ENCODE data around the gene DARS1. TPM values are rescaled to one million over a fixed set of nuclear protein-coding genes. Genes with fewer than 3 reads are reported as not detected.
A peak's percentile ranks its signal among the peaks of the same experiment; 100 is the strongest.

The DARS1 gene
- total RNA-seq, 1 donor from 2014 or later: 86.0 TPM

DNA sequence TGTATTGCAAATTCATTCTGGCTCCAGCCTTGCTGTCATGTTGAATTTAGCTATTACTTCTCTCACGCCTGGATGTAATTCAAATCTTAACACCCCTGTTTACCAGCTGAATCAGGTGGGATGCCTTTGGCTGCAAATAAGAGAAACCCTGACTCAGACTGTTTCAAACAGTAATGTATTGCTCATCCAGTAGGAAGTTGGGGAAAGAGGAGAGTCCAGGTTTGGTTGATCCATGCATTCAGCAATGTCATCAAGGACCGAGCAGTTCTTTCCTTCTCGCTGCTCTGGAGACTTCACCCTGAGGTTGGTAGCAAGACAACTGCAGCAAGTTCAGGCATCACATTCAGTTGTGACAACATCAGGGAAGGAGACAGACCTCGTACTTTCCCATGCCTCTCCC, 6.4 kb upstream of the DARS1 start:
- no peak overlapping the region for H3K4me3 ChIP-seq (ENCODE audit: low read depth, low read length)
- no peak for DNase-seq (ENCODE audit: low read depth)
- TF ChIP-seq, protein P1, sequence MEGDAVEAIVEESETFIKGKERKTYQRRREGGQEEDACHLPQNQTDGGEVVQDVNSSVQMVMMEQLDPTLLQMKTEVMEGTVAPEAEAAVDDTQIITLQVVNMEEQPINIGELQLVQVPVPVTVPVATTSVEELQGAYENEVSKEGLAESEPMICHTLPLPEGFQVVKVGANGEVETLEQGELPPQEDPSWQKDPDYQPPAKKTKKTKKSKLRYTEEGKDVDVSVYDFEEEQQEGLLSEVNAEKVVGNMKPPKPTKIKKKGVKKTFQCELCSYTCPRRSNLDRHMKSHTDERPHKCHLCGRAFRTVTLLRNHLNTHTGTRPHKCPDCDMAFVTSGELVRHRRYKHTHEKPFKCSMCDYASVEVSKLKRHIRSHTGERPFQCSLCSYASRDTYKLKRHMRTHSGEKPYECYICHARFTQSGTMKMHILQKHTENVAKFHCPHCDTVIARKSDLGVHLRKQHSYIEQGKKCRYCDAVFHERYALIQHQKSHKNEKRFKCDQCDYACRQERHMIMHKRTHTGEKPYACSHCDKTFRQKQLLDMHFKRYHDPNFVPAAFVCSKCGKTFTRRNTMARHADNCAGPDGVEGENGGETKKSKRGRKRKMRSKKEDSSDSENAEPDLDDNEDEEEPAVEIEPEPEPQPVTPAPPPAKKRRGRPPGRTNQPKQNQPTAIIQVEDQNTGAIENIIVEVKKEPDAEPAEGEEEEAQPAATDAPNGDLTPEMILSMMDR (conservative IDR thresholded peaks at IDR 0.05; ENCODE audit: low read depth, low read length): no peak

DNA sequence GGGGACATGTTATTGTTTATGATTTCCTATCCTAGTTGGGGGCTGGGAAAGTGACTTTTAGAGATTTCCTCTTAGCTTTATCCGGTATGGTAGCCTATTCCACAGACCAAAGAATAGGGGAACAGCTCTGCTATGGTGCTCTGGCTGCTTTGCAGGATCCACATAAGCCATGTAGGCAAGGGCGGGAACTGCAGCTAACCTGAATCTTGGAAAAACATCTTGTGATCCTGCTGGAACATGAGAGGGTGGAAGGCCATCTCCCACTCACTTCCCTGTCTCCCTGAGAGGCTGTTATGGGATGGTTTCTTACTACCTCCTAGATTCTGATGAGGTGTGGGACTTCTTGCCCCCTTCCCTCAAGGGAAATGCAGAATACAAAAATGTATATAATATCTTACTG, 2.0 kb upstream of the DARS1 start:
- H3K4me3 ChIP-seq (ENCODE audit: low read depth, low read length): no peak overlapping the region
- DNase-seq (ENCODE audit: low read depth): no peak
- TF ChIP-seq, protein P1 (conservative IDR thresholded peaks at IDR 0.05; ENCODE audit: low read depth, low read length): no peak

DNA sequence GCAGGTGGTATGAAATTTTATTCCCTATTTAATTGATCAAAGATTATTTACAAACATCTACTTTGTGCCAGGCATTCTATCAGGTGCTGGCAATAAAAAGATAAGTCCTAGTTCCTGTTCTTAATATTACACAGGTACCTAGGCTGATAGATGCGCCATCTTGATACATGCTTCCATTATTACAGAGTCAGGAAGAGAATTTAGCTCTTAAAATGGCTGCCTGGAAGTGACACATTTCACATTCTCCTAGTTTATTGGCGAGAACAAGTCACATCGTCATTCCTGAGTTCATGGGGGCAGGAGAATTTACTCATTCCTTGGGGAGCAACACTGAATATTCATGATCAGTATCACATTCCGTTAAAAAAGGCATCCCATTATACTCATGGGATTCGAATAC, 1.1 kb upstream of the DARS1 start:
- H3K4me3 ChIP-seq (ENCODE audit: low read depth, low read length): peak overlapping the region; percentile 79
- no peak for DNase-seq (ENCODE audit: low read depth)
- TF ChIP-seq, protein P1 (conservative IDR thresholded peaks at IDR 0.05; ENCODE audit: low read depth, low read length): no peak

DNA sequence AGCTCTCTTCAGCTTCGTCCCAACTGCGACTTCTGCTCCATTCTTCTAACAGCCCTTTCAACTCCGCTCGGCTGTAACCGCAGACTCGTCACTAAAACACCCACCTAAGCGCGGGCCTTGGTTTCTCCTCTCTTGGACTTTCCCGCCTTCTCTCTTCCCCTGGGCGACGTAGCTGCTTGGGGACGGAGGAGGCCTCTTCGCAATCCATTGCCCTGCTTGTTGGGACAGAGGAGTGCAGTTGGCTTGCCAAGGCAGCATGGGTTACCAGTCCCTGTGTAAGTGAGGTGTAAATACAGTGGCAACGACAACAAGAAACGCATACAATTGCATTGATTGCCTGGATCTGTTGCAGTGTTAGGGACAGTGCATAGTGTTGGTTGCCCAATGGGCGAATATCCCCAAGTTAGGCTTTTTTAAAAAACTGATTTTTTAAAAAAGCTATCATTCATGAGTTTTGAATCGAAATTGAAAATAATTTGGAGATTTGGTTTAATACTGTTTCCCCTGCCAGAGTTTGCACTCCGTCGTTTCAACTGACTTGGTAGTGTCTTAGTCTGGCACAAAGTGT, 484 bp upstream of the DARS1 start:
- TF ChIP-seq, protein P1 (conservative IDR thresholded peaks at IDR 0.05; ENCODE audit: low read depth, low read length): no peak
- DNase-seq (ENCODE audit: low read depth): no peak
- H3K4me3 ChIP-seq (ENCODE audit: low read depth, low read length): peak overlapping the region; percentile 79

DNA sequence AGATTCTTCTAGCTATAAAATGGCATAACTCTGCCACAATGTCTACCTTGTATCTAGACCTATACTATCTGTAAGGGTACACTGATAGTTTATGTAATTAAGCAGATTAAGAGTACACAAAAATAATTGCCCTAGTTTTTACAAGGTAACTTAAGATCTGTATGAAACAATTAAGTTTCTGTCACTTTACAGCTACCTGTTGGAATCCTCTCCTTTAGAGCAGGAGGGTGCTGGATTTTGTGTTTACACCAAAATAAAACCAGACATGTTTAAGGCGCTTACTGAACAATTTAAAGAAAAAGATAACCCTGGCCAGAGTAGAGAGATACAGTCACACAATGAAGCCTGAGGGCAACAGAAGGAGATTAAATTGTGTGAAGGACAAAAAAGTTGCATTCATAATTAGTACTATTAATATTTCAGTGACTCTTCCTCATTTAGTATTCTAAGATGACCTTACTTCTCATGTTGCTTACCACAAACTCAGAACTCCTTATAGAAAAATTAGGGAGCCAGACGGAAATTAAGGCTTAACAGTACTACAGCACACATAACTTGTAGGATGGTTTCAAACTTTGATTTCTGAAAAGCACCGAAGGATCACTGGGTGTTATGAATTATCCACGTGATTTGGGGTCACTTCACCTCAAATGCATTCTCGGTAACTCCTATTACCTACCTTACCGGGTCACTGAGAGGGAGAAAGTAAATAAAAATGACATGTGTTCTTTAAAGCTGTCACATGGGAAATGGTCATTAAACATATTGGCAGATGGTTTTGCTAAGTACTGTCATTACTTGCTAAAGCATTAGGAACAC, 1.0 kb downstream of the DARS1 start:
- DNase-seq (ENCODE audit: low read depth): no peak
- TF ChIP-seq, protein P1 (conservative IDR thresholded peaks at IDR 0.05; ENCODE audit: low read depth, low read length): no peak
- H3K4me3 ChIP-seq (ENCODE audit: low read depth, low read length): peak overlapping the region; percentile 79

DNA sequence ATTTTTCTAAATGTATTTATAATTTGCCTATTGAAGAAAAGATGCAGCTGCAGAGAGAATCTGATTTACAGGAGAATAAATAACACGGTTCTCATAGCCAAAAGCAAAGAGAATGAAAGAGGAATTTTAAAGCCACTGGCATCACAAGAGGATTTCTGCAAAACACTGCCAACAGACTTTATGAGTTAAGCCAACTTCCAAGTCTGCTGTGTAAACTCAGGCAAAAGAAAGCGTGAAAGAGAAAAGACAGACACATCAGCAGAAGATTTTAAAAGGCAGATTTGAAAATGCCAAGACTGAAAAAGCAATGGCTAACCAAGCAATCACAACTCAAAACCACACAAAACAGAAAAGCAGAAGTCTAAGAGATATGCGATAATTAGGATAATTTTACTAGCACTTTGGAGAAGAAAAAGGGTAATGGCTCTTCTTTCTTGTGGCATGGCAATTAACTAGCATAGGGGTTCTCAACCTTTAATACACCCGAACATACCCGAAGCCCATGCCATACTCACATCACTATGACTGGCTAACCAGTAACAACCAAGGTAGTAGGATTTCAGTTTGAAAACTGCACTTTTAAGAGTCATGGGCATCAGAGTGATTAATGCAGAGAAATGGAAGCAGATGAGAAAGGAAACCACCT, 4.9 kb downstream of the DARS1 start:
- H3K4me3 ChIP-seq (ENCODE audit: low read depth, low read length): no peak overlapping the region
- TF ChIP-seq, protein P1 (conservative IDR thresholded peaks at IDR 0.05; ENCODE audit: low read depth, low read length): no peak
- DNase-seq (ENCODE audit: low read depth): no peak
